ENCODE measurements around the gene KCNK7.

KCNK7 gene

GRCh38 chr11:65620666-65621065, 25.1 kb upstream of the KCNK7 start:
- no peak for DNase-seq (ENCODE audit: insufficient read length, low spot score)
- FAIRE-seq, result no peak
- TF ChIP-seq, protein P1, sequence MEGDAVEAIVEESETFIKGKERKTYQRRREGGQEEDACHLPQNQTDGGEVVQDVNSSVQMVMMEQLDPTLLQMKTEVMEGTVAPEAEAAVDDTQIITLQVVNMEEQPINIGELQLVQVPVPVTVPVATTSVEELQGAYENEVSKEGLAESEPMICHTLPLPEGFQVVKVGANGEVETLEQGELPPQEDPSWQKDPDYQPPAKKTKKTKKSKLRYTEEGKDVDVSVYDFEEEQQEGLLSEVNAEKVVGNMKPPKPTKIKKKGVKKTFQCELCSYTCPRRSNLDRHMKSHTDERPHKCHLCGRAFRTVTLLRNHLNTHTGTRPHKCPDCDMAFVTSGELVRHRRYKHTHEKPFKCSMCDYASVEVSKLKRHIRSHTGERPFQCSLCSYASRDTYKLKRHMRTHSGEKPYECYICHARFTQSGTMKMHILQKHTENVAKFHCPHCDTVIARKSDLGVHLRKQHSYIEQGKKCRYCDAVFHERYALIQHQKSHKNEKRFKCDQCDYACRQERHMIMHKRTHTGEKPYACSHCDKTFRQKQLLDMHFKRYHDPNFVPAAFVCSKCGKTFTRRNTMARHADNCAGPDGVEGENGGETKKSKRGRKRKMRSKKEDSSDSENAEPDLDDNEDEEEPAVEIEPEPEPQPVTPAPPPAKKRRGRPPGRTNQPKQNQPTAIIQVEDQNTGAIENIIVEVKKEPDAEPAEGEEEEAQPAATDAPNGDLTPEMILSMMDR (IDR thresholded peaks at IDR 0.05; ENCODE audit: insufficient read depth, missing control alignments), result no peak

GRCh38 chr11:65619281-65619928, 23.8 kb upstream of the KCNK7 start:
- DNase-seq (ENCODE audit: insufficient read length, low spot score), result no peak
- TF ChIP-seq, protein P1 (IDR thresholded peaks at IDR 0.05; ENCODE audit: insufficient read depth, missing control alignments), result no peak
- FAIRE-seq, result no peak

- TF ChIP-seq, protein P1 (IDR thresholded peaks at IDR 0.05; ENCODE audit: insufficient read depth, missing control alignments), result no peak
- FAIRE-seq, result no peak
- DNase-seq (ENCODE audit: insufficient read length, low spot score), result no peak
Observed at GRCh38 chr11:65618763-65619162, 23.2 kb upstream of the KCNK7 start.

DNA sequence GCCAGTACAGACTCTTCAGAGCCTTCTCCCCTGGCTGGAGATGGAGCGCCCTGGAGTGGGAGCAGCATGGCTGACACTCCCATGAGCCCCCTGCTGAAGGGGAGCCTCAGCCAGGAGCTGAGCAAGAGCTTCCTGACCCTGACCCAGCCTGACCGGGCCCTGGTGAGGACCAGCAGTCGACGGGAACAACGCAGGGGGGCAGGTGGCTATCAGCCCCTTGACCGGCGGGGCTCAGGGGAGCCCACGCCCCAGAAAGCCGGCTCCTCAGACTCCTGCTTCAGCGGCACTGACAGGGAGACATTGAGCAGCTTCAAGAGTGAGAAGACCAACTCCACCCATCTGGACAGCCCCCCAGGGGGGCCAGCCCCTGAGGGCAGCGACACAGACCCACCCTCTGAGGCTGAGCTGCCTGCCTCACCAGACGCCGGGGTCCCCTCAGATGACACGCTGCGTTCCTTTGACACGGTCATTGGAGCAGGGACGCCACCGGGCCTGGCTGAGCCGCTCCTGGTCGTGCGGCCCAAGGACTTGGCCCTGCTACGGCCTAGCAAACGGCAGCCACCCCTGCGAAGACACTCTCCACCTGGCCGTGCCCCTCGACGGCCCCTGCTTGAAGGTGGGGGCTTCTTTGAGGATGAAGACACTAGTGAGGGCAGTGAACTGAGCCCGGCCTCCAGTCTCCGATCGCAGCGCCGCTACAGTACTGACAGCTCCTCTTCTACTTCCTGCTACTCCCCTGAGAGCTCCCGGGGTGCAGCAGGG, 22.6 kb upstream of the KCNK7 start:
- TF ChIP-seq, protein P1 (IDR thresholded peaks at IDR 0.05; ENCODE audit: insufficient read depth, missing control alignments), result no peak
- DNase-seq (ENCODE audit: insufficient read length, low spot score), result no peak
- FAIRE-seq, result no peak

DNA sequence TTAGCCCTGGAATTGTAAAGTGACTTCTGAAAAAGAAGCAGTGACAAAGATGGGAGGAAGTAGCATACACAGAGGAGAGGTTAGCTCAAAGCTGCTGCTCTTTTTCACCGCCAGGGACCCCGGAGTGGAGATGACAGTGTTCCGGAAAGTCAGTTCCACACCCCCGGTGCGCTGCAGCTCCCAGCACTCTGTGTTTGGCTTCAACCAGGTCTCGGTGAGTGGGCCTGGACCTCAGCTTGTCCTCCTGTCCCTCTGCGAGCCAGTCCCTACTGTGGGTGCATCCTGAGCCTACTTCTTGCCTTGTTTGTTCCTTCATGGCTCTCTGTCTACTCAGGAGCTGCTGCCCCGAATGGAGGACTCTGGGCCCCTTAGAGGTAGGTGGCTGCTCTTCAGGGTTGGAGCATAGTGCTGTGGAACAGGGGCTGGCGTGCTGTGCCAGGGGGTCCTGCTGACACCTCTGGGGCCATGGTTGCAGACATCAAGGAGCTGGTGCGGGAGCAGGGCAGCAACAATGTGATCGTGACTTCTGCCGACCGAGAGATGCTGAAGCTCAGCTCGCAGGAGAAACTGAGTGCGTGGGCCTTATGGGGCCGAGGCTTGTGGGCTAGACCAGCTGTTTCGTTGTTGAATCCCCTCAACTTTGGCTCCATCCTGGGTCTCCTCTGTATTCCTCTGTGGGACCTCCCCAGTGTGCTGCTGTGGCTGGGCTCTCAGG, 21.7 kb upstream of the KCNK7 start:
- TF ChIP-seq, protein P1 (IDR thresholded peaks at IDR 0.05; ENCODE audit: insufficient read depth, missing control alignments), result no peak
- DNase-seq (ENCODE audit: insufficient read length, low spot score), result no peak
- FAIRE-seq, result no peak

DNA sequence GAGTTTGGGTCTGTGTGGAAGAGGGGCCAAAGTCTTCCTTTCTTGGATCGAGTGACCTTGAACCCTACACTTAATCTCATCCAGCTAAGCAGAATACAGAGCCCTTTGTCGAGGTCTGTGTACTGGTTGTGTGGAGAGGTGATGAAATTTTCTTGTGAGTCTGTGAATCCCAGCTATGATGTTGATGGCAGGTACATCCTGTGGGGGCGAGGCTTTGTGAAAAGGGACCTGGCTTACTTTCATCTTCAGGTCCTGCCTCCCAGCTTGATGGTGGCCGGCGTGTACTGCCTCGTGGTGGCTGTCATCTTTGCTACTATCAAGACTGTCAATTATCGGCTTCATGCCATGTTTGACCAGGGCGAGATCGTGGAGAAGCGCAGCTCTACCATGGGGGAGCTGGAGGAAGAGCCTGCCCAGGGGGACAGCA, 21.0 kb upstream of the KCNK7 start:
- DNase-seq (ENCODE audit: insufficient read length, low spot score), result no peak
- FAIRE-seq, result no peak
- TF ChIP-seq, protein P1 (IDR thresholded peaks at IDR 0.05; ENCODE audit: insufficient read depth, missing control alignments), result no peak
